HG03025 (cell line): Measurements from ENCODE around the gene HMMR.
"Not testable (repeated sequence)": the region's sequence is repeated elsewhere in the genome, so short reads cannot be mapped to it uniquely, and the experiment has no call there.

Experiments
- ATAC-seq: cut with Tn5 transposase; IDR thresholded peaks from one replicate; pipeline ENCODE4 v1.9.1; 2021; ENCODE audit warnings: mild to moderate bottlenecking, moderate library complexity; ENCODE audit not compliant: unreplicated experiment, low FRiP score

HMMR gene, protein sequence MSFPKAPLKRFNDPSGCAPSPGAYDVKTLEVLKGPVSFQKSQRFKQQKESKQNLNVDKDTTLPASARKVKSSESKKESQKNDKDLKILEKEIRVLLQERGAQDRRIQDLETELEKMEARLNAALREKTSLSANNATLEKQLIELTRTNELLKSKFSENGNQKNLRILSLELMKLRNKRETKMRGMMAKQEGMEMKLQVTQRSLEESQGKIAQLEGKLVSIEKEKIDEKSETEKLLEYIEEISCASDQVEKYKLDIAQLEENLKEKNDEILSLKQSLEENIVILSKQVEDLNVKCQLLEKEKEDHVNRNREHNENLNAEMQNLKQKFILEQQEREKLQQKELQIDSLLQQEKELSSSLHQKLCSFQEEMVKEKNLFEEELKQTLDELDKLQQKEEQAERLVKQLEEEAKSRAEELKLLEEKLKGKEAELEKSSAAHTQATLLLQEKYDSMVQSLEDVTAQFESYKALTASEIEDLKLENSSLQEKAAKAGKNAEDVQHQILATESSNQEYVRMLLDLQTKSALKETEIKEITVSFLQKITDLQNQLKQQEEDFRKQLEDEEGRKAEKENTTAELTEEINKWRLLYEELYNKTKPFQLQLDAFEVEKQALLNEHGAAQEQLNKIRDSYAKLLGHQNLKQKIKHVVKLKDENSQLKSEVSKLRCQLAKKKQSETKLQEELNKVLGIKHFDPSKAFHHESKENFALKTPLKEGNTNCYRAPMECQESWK

DNA sequence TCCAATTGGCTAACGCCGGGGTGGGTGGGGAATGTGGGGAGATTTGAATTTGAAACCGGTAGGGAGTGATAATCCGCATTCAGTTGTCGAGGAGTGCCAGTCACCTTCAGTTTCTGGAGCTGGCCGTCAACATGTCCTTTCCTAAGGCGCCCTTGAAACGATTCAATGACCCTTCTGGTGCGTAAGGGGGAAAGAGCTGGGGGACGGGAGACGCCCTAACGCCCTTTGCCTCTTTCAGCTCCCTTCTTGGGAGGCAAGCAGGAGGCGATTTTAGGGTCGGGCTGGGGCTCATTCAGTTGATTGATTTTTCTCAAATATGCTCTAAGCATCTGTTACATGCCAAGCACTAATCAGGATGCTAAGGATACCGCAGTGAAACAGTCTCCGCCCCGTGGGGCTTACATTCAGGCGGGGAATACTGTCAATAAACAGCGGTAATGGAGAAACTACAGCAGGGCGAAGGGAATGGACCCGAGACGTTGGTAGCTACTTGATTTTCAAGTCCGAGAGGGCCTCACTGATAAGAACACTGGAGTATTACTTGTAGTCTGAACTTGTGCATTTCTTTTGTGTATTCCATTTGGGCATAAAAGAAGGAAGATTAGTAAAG, at the start of gene HMMR:
Gene HMMR, plus strand, starts transcription at position 71 of the 610 bp plus-strand sequence. Its CDS starts 61 bp downstream, at position 132.
- ATAC-seq = no peak

DNA sequence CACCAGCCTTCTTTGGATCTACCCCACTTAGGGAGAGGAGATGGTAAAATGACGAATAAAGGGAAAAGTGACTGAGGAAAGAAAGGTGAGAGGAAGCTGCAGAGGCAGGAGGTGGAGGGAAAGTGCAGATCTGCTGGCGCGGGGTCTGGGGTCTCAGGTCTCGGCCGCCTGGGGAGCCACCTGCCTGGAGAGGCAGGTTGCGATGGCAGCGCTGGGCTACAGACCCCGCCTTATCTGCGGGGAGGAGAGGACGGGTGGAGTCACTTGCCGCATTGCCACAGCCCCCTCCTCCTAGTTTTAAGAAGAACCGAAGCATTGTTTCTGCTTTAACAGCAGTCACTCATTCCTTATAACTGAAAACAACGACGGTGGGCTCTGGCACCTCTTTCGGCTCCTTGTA, 44.8 kb upstream of the HMMR start:
- not testable (repeated sequence) for ATAC-seq

DNA sequence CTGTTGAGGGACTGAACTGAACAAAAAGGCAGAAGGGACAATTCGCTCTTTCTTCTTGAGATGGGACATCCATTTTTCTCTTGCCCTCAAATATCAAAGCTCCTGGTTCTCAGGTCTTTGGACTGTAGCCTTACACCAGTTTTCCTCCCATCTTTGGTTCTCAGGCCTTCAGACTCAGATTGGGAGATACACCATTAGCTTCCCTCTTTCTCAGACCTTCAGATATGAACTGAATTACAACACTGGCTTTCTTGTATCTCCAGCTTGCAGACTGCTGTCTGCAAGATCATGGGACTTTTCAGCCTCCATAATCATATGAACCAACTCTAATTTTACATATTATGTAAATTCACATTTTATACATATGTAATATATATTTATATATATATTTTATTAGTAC, 35.6 kb upstream of the HMMR start:
- no peak for ATAC-seq

DNA sequence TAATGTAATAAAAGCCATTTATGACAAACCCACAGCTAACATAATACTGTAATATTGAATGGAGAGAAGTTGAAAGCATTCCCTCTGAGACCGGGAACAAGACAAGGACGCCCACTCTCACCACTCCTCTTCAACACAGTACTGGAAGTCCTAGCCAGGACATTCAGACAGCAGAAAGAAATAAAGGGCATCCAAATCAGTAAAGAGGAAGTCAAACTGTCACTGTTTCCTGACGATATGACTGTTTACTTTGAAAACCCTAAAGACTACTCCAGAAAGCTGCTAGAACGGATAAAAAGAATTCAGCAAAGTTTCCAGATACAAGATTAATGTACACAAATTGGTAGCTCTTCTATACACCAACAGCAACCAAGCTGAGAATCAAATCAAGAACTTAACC, 34.3 kb upstream of the HMMR start:
- not testable (repeated sequence) for ATAC-seq

DNA sequence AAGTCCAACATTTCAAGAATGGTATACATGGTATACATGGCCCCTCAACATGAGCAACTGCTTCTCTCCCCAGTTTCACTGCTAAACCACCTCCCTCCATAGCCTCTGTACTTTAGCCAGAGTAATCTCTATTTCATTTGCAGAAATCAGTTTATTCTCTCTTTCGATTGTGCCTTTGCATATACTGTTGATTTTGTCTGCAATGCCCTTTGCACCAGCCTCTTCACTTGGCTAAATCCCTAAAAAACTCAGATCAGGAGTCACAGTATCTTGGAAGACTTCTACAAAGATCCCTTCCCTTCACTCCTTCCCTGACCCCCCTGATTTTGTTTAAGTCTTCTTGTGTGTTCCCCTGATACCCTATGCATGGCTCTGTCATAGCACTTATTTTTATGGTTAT, 27.9 kb upstream of the HMMR start:
- ATAC-seq = no peak

DNA sequence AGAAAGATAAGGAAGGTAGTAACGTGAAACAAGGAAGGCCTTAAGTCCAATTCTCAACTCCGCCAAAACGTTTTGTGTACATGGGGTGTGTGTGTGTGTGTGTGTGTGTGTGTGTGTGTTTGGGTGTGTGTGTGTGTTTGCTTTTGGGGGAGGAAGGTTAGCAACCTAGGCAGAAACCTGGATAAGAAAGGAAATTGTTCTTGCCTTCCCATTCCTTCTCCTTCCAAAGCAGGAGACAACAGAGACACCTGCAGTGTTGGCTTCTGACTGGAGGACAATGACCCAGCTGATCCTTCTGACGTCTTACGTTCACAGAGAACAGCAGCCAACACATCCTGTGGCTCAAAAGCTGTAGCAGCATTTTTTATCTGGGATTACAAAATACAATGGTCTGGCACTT, 27.2 kb upstream of the HMMR start:
- ATAC-seq = no peak

DNA sequence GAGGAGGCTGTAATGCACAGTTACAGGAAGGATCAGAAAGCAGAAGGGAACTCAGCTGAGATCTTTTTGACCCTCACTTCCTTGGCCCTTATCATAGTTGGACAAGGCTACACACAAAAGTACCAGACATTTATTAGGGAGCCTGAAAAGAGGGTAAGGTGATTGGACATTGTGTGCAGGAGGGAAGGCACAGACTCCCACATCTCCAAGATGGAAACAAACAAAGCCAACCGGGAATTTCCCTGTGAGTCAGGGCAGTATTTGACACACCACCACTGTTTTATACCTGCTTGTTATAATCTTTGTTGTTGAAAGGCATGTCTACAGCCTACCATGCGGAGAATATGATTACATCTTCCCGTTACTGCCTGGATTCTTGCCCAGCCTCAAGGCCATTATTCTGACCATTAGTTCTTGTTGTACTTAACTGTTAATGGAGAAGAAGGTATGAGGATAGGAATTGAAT, 26.0 kb upstream of the HMMR start:
- no peak for ATAC-seq

DNA sequence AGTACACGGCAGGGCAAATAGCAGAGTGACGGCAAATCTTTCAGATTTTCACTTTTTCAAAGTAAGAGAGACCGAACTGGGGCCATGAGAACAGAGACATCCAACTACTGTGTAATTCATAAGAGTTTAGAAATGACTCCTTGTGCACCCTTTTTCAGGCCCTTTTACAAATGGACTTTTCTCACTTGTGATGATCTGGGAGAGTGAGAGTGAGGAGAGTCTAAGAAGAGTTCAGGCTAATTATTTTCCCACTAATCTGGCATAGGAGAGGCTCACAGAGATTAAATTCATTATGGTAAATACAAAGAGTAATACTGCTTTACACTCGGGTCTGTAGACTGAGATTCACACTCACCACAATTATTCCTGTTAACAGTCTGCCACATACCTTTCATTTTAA, 23.9 kb upstream of the HMMR start:
- ATAC-seq = no peak

DNA sequence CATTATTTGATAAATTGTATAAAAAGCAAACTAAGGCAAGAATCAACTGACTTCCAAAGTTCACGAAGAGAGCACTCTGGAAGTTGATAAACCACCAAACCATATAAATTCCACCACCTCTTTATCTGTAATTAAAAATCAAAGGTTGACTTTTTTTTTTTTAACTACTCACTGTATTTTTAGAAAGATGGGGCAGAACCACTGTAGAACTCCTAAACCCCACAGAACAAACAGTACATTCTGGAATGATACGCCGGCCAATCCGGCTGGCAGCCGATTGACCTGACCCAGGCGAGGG, 23.5 kb upstream of the HMMR start:
- no peak for ATAC-seq

DNA sequence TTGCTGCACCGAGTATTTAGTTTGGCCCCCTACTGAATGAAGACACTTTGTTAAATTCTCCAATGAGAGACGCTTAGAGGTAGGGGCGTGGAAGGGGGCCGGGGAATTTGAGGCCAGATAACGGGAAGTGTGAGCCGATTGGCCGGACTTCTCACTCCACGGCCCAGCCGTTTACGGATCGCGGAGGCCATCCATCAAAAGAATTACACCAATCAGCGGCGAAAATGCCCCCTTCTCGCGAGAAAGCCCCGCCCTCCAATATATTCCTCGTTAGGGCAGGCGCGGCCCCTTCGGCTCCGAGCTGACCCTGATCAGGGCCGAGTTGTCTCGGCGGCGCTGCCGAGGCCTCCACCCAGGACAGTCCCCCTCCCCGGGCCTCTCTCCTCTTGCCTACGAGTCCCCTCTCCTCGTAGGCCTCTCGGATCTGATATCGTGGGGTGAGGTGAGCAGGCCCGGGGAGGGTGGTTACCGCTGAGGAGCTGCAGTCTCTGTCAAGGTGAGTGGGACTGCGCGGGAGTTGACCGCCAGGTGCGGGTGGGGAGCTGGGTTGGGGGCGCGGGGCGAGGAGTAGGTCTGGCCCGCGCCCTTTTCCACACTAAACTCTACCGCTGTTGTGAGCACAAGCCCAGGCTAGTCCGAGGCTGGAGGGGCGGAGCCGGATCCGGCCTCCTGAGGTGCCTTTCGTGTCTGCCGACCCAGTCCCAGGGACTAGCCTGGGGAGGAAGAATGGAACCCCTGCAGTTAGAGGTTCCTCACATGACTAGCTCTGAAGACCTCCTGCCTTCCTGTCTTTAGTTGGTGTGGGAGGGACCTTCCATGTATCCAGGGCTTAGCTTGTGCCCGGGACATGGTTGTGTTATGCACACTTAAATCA, 22.9 kb upstream of the HMMR start, which contains the start of gene CCNG1:
Gene CCNG1, plus strand, starts transcription at position 287 of the 874 bp plus-strand sequence. CDS start 1,662 bp downstream, outside the sequence.
- ATAC-seq = peak; percentile 99

DNA sequence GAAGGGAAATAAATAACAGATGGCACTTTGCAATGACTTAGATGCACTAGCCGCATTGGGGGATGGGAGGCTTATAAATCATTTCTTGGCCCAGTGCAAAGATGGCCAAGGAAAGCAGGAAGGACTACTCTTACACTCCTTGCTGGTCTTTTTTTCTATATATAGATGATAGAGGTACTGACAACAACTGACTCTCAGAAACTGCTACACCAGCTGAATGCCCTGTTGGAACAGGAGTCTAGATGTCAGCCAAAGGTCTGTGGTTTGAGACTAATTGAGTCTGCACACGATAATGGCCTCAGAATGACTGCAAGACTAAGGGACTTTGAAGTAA, 21.4 kb upstream of the HMMR start:
- no peak for ATAC-seq

DNA sequence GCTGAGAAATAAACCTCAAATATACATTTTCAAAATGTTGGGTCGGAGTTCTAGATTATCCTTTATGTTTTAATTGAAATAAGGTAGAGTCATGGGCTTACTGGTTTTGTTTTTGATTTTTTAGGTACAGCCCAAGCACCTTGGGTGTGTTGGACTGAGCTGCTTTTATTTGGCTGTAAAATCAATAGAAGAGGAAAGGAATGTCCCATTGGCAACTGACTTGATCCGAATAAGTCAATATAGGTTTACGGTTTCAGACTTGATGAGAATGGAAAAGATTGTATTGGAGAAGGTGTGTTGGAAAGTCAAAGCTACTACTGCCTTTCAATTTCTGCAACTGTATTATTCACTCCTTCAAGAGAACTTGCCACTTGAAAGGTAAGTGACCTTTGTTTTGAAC, 19.5 kb upstream of the HMMR start:
- no peak for ATAC-seq

DNA sequence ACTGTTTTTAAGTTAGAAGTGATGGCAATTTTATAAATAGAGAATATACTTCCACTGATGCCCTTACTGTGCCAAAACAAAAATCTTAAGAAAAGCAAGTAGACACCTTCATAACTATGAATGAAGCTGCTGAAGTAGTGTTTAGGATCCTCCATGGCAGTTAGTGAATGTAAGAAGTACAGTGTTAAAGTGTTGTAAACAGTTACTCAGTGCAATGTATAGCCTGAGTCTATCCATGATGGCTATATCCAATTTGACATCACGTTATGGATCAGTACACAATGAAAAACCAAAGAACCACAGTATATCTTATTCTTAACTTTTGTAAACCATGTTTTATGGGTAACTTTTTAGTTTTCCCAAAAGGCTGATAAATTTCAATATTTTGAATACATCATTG, 15.9 kb upstream of the HMMR start:
- ATAC-seq = no peak

DNA sequence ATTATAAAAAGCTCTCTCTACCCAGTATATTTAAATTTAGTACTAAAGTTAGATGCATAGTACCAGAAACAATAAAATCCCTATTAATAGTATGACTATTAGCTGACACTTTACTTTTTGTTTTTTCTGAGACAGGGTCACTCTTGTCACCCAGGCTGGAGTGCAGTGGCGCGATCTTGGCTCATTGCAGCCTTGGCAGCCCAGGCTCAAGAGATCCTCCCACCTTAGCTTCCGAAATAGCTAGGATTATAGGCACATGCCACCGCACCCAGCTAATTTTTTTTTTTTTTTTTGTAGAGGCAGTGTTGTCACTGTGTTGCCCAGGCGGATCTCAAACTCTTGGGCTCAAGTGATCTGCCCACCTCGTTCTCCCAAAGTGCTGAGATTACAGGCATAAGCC, 15.1 kb upstream of the HMMR start:
- ATAC-seq = no peak

DNA sequence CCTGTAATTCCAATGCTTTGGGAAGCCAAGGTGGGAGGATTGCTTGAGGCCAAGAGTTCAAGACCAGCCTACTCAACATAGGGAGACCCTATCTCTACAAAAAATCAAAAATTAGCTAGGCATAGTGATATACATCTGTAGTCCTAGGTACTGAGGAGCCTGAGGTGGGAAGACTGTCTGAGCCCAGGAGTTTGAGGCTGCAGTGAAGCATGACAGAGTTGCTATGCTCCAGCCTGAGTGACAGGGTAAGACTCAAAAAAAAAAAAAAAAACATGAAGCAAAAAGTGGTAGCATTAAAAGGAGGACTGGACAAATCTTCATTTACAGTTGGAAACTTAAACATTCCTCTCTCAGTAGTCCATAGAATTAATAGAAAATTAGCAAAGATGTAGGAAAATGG, 13.2 kb upstream of the HMMR start:
- ATAC-seq = no peak

DNA sequence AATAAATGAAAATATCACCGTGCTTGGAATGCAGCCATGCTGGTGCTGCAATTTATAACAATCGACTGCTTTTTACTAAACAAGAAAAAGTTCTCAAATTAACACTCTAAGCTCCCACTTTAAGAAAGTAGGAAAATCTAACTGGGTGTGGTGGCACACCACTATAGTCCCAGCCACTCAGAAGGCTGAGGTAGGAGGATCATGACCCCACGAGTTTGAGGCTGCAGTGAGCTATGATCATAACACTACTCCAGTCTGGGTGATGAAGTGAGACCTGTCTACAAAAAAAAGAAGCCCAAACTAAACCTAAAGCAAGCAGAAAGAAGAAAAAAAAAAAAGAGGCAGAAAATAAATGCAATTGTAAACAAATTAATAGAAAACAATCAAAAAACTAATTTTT, 12.6 kb upstream of the HMMR start:
- no peak for ATAC-seq

DNA sequence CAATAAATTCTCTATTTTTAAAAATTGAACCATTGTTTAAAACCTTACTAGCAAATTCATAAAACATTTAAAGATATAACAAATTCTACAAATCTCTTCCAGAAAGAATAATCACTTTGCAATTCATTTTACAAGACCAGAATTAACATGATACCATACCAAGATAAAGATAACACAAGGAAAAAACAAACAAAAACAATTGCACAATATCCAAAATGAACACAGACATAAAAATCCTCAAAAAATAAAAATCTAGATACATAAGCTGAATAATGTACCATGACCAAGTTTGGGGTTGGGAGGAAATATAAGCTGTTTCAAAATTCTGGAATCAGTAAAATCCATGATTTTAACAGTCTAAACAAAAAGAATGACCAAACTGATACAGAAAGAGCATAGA, 11.9 kb upstream of the HMMR start:
- ATAC-seq = no peak

DNA sequence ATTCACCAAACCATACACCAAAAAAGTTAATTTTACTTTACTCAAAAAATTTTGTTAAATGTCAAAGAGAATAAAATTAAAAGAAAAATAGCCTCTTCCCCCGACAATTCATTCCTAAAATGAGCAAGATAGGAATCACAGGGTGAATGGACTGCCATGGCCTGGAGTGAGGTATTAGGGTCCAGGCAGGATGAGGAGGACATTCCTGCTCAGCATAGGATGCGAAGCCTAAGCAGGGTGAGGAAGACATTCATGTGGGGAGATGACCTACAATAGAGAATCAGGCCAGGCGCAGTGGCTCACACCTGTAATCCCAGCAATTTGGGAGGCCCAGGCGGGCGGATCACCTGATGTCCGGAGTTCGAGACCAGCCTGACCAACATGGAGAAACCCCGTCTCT, 8.9 kb upstream of the HMMR start:
- ATAC-seq = no peak

DNA sequence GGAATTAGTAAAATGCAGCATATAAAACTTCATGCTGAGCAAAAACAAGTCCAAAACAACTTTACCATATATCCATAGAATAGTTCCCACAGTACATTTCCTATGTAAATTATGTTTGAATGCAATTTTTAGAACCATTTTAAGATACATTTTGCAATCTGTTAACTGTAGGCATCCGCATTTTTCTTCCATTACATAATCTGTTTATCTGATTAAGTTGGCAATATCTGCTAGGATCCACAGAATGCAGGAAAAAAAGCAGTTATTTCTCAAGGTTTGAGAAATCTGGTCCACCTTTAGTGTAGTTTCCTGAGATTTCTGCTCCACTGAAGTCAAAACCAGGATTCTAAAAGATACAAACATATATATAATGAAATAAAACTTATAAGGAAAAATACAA, 6.7 kb upstream of the HMMR start:
- no peak for ATAC-seq

DNA sequence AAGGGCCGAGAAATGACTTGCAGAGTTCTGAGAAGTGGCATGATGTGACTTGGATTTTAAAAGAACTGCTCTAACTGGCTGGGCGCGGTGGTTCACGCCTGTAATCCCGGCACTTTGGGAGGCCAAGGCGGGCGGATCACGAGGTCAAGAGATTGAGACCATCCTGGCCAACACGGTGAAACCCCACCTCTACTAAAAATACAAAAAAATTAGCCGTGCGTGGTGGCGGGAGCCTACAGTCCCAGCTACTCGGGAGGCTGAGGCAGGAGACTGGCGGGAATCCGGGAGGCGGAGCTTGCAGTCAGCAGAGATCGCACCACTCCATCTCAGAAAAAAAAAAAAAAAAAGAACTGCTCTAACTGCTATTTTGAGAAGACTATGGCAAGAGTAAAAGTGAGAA, 5.0 kb upstream of the HMMR start:
- not testable (repeated sequence) for ATAC-seq
